Dendritic cell treated with granulocyte-macrophage colony-stimulating factor and Interleukin-4, amounts not matched to agents 40 ng/mL and 50 ng/mL, for 4 days (primary cell): ENCODE data around the gene AFF3.

Experiments
- H3K27ac Mint-ChIP-seq: one replicate; pipeline ENCODE4 v1.8.0; 2022; ENCODE audit warnings: mild to moderate bottlenecking, mixed read lengths
- H3K27me3 Mint-ChIP-seq: one replicate; pipeline ENCODE4 v1.8.0; 2022; ENCODE audit warnings: mild to moderate bottlenecking, mixed read lengths
- H3K36me3 Mint-ChIP-seq: one replicate; pipeline ENCODE4 v1.8.0; 2022; ENCODE audit warnings: low read depth, mixed read lengths
- H3K4me1 Mint-ChIP-seq: one replicate; pipeline ENCODE4 v1.8.0; 2022; ENCODE audit warnings: low read depth, mixed read lengths
- H3K4me3 Mint-ChIP-seq: one replicate; pipeline ENCODE4 v1.8.0; 2022; ENCODE audit warnings: mild to moderate bottlenecking, moderate library complexity, mixed read lengths
- H3K9me3 Mint-ChIP-seq: one replicate; pipeline ENCODE4 v1.8.0; 2022; ENCODE audit warnings: mixed read lengths
- intact Hi-C: fragments of 100-400 bp; cut with micrococcal nuclease; formaldehyde crosslinking; loops from one replicate; pipeline ENCODE4 v1.15.0; 2022

The AFF3 gene

DNA sequence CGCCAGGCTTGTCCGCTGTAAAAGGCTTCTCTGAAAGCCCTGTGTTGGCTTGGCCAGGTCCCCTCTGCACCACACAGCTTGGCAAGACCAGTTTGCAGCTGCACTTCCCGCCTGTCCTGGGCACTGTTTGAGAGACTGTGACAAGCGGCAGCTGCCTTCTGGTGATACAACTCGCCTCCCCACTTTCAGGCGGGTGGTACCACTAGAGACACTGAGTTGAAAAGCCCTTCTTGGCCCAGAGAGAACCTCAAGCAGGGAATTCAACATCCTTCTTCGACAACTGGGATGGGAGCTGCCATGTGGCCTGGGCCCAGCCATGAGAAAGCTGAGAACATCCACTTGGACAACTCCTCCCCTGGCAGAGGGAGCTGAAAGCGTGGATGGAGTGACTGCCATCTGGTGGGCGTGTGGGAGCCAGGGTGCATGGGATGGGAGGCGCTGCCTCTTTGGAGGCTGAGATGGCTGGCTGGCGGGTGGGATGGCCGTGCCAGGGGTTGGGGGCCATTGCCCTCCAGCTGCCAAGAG lies 527.1 kb downstream of the AFF3 start:
- Mint-ChIP-seq H3K4me3 (no peak overlapping the region), H3K27me3 (no peaks in the 10 kb centered on the region), H3K4me1 (peaks cover 5% of the 10 kb centered on the region), H3K36me3 (no peaks in the 10 kb centered on the region), H3K9me3 (no peaks in the 10 kb centered on the region), H3K27ac (no peak overlapping the region)
- intact Hi-C loops, result no loop called here

GRCh38 chr2:99613980-99614379 lies 528.4 kb downstream of the AFF3 start:
- H3K36me3 Mint-ChIP-seq, result no peaks in the 10 kb centered on the region
- H3K4me3 Mint-ChIP-seq, result no peak overlapping the region
- no peaks in the 10 kb centered on the region for H3K27me3 Mint-ChIP-seq
- intact Hi-C loops, result no loop called here
- no peaks in the 10 kb centered on the region for H3K9me3 Mint-ChIP-seq
- H3K27ac Mint-ChIP-seq, result no peak overlapping the region
- peaks cover 5% of the 10 kb centered on the region for H3K4me1 Mint-ChIP-seq

DNA sequence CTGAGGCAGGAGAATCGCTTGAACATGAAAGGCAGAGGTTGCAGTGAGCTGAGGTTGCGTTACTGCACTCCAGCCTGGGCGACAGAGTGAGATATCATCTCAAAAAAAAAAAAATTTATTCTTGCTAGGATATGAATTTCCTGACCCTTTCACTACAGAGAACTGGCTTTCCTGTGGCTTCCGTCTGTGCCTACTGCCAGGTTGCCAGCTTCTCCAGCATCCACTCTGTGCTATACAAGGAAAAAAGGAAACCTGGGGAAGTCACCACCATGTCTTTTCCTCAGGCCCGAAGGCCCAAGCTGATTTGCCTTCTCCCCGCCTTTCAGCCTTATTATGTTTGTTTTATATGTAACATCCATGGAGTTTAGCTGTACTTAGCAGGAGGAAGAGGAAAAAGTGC lies 530.6 kb downstream of the AFF3 start:
- Mint-ChIP-seq H3K9me3 (no peaks in the 10 kb centered on the region), H3K27me3 (no peaks in the 10 kb centered on the region), H3K4me1 (no peaks in the 10 kb centered on the region), H3K27ac (no peak overlapping the region), H3K36me3 (no peaks in the 10 kb centered on the region), H3K4me3 (no peak overlapping the region)
- intact Hi-C loops, result no loop called here

- Mint-ChIP-seq H3K4me1 (no peaks in the 10 kb centered on the region), H3K9me3 (no peaks in the 10 kb centered on the region), H3K4me3 (no peak overlapping the region), H3K27ac (no peak overlapping the region), H3K36me3 (no peaks in the 10 kb centered on the region), H3K27me3 (no peaks in the 10 kb centered on the region)
- intact Hi-C loops, result no loop called here
Observed at GRCh38 chr2:99611034-99611433, 531.4 kb downstream of the AFF3 start.

- Mint-ChIP-seq H3K27ac (no peak overlapping the region), H3K4me1 (no peaks in the 10 kb centered on the region), H3K4me3 (no peak overlapping the region), H3K27me3 (no peaks in the 10 kb centered on the region), H3K9me3 (no peaks in the 10 kb centered on the region), H3K36me3 (no peaks in the 10 kb centered on the region)
- intact Hi-C loops, result no loop called here
Observed at GRCh38 chr2:99609851-99610381, 532.5 kb downstream of the AFF3 start.

DNA sequence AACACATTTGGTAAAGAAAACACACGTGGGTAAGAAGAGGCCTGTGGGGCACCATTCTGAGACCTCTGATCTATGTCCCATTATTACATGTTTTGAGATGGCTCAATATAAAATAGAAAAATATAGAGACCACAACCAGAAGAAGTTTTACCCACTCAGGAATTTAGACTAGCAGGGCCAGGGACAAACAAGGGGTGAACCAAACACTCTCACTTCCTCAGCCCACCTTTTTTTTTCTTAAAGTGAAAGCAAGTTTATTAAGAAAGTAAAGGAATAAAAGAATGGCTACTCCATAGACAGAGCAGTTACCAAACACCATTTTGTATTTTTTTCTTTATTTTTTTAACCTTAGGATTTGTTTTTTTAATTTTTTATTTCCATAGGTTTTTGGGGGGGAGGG lies 533.5 kb downstream of the AFF3 start:
- Mint-ChIP-seq H3K27me3 (no peaks in the 10 kb centered on the region), H3K9me3 (no peaks in the 10 kb centered on the region), H3K4me3 (no peak overlapping the region), H3K4me1 (no peaks in the 10 kb centered on the region), H3K36me3 (no peaks in the 10 kb centered on the region), H3K27ac (no peak overlapping the region)
- intact Hi-C loops, result no loop called here

DNA sequence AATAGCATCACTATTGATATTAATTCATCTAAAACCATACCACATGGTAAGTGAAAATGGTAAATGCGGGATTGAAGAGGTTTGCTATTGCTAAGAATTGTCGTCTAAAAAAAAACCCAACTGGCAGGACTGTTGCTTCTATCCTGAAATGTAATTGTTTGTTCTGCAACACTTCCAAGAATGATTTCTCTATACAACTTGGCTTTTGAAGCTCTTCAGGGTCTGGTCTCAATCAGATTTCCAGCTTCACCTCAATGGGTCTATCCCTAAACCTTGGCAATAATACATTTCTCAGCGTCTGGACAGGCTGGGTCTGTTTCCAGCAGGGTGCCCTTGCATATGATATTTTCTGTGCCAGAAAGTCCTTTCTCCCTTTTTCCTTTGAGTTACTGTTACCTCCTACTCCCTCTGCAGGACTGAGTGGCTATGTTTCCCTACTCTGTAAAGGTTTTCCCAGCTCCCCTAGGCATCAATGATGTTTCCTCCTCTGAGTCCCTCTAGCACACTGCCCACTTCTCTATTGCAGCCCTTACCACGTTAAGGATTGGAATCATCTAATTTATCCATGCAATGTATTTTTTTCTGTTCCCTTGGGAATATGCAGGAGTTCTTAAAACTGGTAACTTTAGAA lies 534.4 kb downstream of the AFF3 start:
- intact Hi-C loops, result no loop called here
- Mint-ChIP-seq H3K27me3 (no peaks in the 10 kb centered on the region), H3K9me3 (no peaks in the 10 kb centered on the region), H3K27ac (no peak overlapping the region), H3K4me1 (no peaks in the 10 kb centered on the region), H3K36me3 (no peaks in the 10 kb centered on the region), H3K4me3 (no peak overlapping the region)

GRCh38 chr2:99607454-99607853 lies 534.9 kb downstream of the AFF3 start:
- H3K36me3 Mint-ChIP-seq, result no peaks in the 10 kb centered on the region
- no peaks in the 10 kb centered on the region for H3K27me3 Mint-ChIP-seq
- no peak overlapping the region for H3K27ac Mint-ChIP-seq
- no peak overlapping the region for H3K4me3 Mint-ChIP-seq
- H3K9me3 Mint-ChIP-seq, result no peaks in the 10 kb centered on the region
- no peaks in the 10 kb centered on the region for H3K4me1 Mint-ChIP-seq
- intact Hi-C loops, result no loop called here

DNA sequence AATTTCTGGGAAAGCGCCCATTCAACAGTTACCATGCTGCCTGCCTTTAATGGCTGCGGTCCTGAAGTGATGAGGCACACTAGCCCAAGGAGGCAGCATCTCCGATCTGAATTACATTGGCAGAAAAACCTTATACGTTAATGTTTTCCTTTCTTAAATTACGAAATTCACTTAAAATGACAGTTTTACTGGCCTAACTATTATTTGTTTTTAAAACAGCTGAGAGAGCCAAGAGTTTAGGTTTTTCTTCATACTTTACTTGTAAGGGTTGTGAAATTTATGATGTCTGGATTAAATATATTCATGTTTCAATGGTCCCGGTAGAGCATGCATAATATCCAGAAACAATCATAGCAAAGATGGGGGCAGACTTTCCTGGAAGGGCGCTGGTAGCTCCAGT lies 537.4 kb downstream of the AFF3 start:
- Mint-ChIP-seq H3K27me3 (no peaks in the 10 kb centered on the region), H3K9me3 (no peaks in the 10 kb centered on the region), H3K27ac (no peak overlapping the region), H3K4me3 (no peak overlapping the region), H3K36me3 (no peaks in the 10 kb centered on the region), H3K4me1 (no peaks in the 10 kb centered on the region)
- intact Hi-C loops, result no loop called here

DNA sequence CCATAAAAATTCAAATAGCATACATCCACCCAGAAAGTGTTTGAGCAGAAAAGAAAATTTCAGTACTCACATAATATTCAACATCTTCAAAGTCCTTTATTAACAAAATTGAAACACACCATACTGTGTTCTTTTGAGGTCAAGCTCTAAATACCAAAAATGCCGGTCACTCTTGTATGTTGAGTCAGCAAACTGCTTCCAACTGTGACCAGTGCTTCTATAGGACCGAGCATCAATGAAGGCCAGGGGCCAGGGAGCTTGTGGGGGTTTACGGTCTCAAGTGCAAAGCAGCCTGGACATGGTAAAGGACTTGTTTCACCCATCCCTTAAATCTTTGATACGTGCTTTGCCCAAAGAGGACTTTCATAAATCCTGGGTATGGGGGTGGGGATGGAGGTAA lies 539.9 kb downstream of the AFF3 start:
- Mint-ChIP-seq H3K27me3 (no peaks in the 10 kb centered on the region), H3K4me3 (no peak overlapping the region), H3K36me3 (no peaks in the 10 kb centered on the region), H3K4me1 (no peaks in the 10 kb centered on the region), H3K9me3 (no peaks in the 10 kb centered on the region), H3K27ac (no peak overlapping the region)
- intact Hi-C loops, result no loop called here

- H3K4me3 Mint-ChIP-seq, result no peak overlapping the region
- intact Hi-C loops, result no loop called here
- no peaks in the 10 kb centered on the region for H3K9me3 Mint-ChIP-seq
- no peaks in the 10 kb centered on the region for H3K27me3 Mint-ChIP-seq
- H3K4me1 Mint-ChIP-seq, result no peaks in the 10 kb centered on the region
- no peak overlapping the region for H3K27ac Mint-ChIP-seq
- H3K36me3 Mint-ChIP-seq, result no peaks in the 10 kb centered on the region
Observed at GRCh38 chr2:99600981-99601651, 541.3 kb downstream of the AFF3 start.

DNA sequence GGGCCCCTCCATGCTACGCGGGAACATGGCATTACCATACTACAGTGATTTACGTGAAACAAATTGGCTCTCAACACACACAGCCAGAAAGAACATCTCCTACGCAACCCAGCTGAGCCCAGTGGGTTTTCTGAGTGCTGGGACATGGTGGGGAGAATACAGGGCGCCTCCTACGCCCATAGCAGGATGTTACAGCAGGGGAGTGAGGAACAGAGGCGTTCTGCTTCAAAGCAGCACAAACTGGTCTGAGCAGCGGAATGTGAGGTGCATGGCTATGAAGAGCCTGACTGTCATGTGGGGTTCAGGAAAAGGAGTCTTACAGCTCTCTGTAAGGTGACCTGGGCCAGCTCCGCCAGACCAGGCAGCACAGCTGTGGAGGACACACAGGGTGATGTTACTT lies 543.9 kb downstream of the AFF3 start:
- no peaks in the 10 kb centered on the region for H3K9me3 Mint-ChIP-seq
- no peaks in the 10 kb centered on the region for H3K27me3 Mint-ChIP-seq
- H3K4me3 Mint-ChIP-seq, result no peak overlapping the region
- no peaks in the 10 kb centered on the region for H3K4me1 Mint-ChIP-seq
- H3K27ac Mint-ChIP-seq, result no peak overlapping the region
- peaks cover 6% of the 10 kb centered on the region for H3K36me3 Mint-ChIP-seq
- intact Hi-C loops, result no loop called here

GRCh38 chr2:99597616-99598015 lies 544.8 kb downstream of the AFF3 start:
- Mint-ChIP-seq H3K27ac (no peak overlapping the region), H3K9me3 (no peaks in the 10 kb centered on the region), H3K4me3 (no peak overlapping the region), H3K36me3 (peaks cover 6% of the 10 kb centered on the region), H3K4me1 (no peaks in the 10 kb centered on the region), H3K27me3 (no peaks in the 10 kb centered on the region)
- intact Hi-C loops, result no loop called here

DNA sequence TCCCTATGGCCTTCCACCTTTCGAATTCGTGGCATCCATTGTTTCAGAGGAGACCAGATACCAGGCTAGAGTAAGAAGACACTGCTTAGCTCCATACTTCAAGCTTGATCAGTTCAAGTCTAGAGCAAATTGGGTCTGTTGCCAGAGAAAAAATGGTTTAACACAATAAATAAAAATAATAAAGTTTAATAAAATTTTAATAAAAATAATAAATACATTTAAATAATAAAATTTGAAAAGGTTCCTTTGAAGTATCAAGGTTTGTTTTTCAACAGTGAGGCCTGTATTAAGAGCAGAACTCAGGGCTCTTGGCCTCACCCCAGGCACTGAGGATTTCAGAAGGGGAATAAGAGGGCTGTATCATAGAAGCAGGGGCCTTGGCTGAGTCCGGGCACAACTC lies 547.0 kb downstream of the AFF3 start:
- Mint-ChIP-seq H3K9me3 (no peaks in the 10 kb centered on the region), H3K4me3 (no peak overlapping the region), H3K27me3 (no peaks in the 10 kb centered on the region), H3K27ac (no peak overlapping the region), H3K36me3 (peaks cover 6% of the 10 kb centered on the region), H3K4me1 (no peaks in the 10 kb centered on the region)
- intact Hi-C loops, result no loop called here
